HG03521 (cell line): ENCODE results near the gene HNF1B.
"Not testable (repeated sequence)": the region's sequence is repeated elsewhere in the genome, so short reads cannot be mapped to it uniquely, and the experiment has no call there.

Source experiments
- ATAC-seq: cut with Tn5 transposase; IDR thresholded peaks from one replicate; pipeline ENCODE4 v1.9.1; 2021; ENCODE audit warnings: mild to moderate bottlenecking, moderate library complexity; ENCODE audit not compliant: unreplicated experiment

HNF1B gene, protein sequence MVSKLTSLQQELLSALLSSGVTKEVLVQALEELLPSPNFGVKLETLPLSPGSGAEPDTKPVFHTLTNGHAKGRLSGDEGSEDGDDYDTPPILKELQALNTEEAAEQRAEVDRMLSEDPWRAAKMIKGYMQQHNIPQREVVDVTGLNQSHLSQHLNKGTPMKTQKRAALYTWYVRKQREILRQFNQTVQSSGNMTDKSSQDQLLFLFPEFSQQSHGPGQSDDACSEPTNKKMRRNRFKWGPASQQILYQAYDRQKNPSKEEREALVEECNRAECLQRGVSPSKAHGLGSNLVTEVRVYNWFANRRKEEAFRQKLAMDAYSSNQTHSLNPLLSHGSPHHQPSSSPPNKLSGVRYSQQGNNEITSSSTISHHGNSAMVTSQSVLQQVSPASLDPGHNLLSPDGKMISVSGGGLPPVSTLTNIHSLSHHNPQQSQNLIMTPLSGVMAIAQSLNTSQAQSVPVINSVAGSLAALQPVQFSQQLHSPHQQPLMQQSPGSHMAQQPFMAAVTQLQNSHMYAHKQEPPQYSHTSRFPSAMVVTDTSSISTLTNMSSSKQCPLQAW

DNA sequence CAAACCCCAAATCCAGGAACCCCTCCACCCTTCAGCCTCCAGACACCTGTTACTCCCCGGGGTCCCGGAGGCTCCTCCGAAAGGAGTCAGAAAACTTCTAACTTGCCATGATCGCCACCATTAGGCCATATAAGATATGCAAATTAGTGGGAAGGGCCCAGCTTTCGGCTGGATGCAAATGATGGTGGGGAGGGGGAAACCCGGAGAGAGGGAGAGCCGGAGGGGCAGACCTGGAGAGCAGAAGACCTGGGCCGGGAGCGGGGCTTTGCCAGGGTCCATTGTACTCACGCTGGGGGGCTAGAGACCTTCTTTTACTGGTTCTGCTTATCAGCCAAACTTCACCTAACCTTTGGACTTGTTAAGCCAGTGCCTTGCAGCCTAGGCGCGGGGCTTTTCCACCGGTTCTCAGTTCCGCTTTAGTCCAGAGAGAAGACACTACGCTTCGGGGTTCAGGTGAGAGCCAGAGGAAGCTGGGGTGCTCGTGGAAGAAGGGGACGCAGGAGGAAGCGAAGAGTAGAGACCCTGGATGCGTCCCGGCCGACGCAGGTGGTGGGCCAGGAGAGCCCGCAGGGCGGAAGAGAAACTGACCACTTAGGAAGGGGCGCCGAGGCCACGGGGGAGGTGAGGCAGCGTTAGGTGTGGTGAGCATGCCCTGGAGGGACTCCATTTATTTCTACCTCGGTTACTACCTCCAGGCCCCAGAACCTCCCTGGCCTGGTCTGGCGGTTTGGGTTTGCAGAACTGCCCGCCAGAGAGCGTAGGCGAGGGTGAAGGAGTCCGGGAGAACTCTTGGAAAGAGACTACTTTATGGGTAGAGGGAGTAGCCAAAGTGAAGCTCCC, at the start of gene HNF1B:
HNF1B (minus strand) TSS at position 99 of the 840 bp plus-strand sequence. CDS start 175 bp downstream, outside the sequence.
- peak; percentile 35 for ATAC-seq

DNA sequence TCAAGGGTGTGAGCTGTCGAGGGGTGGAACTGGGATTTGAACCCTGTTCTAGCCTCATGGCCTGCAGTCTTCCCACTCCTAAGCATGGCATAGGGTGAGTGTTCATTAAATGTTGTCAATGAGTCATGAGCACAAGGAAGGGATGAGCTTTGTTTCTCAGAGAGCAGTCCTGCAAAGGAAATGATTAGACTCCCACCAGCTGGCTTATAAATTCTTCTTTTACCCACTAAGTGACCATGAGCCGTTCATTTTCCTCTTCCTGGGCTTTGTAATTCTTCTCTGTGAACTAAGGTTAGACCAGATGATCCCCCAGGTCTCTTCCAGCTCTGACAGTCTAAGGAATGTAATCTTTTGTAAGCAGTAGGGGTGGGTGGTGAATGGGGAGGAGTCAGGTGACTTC, 47.9 kb upstream of the HNF1B start:
- no peak for ATAC-seq

DNA sequence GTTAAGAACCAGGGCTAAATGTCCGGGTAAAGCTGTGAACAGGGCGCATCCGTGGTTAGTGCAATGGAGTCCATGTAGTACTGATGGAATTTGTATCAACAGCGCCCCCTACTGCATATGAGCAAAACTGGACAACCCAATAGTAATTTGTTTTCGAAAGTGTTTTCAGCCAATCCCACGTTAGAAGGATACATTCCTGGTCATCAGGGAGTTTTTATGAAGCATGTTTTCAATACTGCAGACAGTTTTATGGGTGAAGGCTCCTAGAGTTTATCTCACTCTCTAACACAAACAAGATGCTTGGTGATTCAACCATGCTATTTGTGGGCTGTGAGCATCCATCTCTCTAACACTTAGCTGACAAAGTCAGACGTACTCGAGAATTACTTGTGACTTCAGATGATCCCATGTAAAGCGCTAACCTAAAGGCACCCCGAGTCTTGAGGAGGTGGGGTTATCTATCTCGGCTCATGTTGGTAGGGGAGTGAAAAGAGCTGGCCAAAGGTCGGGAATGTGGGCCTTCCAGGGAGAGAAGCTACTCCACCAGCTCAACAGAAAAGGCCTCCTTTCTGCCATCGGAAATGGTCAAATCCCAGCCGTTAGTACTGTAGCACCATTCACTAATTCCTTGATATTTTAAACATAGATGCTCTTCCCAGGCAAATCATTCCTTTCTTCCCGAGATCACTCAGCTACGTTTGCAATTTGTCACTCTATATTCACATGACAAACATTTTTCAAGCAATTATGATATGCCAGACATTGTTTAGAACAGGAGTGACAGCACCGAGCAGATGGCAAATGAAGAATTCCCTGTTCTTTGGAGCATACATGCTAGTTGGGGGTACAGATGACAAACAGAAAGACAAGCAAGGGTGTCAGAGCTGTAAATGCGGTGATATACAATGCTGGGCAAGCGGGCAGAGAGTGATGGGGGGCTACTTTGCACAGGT, 46.9 kb upstream of the HNF1B start:
- ATAC-seq: no peak

DNA sequence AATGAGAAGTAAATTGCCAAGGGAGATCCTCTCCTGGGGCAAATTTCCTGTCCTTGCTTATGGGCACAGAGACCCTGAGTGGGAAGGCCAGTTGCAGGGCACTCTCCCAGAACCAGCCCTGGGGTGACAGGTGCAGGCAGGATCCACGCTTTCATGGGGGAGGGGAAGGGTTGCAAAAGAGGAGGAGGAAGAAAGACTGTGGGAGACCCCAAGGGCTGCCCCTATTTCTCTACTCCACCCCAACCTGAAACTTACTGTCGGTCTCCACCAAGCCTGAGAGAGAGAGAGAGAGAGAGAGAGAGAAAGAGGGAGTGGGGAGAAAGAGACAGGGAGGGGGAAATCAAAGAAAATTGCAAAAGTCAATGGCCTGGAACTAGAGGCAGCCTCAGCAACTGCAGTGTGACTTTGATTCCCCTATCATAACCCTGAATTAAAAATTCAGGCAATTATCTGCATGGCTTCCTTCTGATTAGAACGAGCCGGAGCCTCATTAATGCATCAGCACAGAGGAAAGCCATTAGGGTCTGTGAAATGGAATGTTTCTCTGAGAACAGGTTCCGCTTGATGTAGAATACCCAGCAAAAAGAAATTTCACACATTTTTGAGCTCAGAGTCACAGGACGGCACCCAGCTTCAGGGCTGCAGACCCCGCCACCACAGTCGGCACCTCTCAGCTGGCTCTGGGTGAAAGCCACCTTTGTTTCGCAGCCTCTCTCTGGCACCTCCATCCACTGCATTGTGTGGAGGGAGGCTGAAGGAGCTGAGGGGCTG, 45.1 kb upstream of the HNF1B start:
- no peak for ATAC-seq

DNA sequence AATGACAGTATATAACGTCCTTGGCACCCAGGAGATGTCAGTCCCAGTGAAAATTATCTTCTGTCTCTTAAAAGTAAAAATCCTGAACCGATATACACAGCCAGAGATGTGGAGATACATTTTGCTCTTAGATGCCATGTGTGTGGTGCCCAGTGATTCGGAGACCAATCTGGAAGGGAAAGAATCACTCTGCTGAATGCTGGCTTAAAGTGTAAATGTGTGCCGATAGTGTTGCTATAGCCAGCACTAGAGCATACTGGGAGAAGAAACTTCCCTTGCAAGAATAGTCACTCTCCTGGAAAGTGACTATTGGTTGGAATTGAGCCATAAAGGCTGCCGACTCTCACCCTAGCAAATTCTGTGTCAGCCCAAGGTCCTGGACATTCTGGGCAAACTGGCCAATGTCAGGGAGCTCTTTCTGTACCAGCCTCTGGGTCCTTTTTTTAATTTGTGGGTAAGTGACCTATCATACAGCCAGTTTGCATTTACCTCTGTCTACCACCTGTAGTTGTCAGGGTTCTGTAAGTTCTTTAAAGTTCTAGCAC, 44.2 kb upstream of the HNF1B start:
- no peak for ATAC-seq

DNA sequence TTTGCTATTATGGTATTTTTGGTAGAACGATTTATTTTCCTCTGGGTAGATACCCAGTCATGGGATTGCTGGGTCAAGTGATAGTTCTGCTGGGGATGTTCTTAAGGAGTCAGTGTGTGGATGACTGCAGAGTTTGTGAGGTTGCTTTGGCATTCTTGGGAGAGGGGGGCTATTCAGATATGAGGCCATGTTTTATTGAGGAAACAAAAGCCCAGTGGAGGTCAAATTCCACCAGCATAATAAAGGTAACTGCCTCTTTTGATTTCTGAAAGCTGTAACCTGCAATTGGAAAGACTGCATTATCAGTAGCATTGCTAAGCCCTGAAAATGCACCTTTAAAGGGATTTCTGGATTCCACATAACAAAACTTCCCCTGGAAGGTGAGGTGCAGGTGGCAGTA, 43.7 kb upstream of the HNF1B start:
- ATAC-seq: no peak

DNA sequence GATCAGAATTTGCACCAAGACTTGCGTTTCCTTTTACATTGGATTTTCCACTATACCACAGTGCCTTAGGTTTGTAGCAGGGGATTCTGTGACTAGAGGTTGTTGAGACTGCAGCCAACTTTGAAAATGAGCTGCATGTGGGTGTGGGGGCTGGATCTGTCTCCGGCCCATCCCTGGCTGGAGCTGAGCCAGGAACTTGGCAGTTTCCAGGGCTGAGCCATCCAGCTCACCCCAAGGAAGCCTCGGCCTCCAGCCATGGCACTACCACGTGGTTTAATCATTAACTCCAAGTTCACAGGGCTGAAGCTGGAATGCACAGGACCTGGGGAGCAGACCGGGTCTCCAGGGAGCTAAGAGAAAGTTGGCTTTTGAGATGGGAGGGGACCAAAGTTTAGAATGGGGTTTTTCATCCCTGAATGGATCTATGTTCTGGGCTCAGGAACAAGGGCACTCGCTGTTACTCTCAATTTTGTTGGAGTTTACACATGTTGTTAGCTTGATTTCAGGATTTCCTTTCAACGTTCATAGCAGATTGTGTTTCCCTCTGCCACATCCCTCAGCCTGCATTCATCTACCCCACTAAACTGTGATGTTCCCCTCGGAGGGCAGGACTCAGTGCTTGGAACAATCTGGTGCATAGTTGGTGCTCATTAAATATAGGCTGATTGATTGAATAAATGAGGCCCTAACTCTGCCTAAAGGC, 42.3 kb upstream of the HNF1B start:
- ATAC-seq: no peak

DNA sequence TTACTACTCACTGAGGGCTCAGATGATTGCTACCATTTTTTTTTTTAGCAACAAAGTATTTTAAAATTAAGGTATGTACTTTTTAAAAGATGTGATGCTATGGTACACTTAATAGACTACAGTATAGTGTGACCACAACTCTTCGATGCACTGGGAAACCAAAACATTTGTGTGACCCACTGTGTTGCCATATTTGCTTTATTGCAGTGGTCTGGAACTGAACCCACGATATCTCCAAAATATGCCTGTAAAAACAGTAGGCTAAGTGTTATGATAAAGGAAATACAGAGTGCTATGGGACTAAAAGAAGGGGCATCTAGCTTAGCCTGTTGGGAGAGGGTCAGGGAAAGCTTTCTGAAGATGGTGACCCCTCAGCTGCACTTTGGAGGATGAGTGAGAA, 41.6 kb upstream of the HNF1B start:
- ATAC-seq: no peak

DNA sequence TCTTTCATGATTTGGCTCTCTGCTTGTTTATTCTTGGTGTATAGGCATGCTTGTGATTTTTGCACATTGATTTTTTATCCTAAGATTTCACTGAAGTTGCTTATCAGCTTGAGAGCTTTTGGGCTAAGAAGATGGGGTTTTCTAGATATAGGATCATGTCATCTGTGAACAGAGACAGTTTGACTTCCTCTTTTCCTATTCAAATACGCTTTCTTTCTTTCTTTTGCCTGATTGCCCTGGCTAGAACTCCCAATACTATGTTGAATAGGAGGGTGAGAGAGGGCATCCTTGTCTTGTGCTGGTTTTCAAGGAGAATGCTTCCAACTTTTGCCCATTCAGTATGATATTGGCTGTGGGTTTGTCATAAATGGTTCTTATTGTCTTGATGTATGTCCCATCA, 37.6 kb upstream of the HNF1B start:
- not testable (repeated sequence) for ATAC-seq

DNA sequence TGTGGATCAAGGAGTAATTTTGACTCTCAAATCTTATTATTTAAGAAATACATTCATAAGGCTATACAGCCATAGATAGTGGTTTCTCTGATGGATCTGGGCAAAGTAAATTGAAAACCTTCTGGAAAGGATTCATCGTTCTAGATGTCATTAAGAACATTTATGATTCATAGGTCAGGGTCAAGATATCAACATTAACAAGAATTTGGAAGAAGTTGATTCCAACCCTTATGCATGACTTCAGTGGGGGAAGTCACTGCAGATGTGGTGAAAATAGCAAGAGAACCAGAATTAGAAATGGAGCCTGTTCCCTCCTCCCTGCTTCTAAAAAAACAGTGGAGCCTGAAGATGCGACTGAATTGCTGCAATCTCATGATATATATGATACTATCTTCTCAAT, 36.6 kb upstream of the HNF1B start:
- ATAC-seq: no peak

DNA sequence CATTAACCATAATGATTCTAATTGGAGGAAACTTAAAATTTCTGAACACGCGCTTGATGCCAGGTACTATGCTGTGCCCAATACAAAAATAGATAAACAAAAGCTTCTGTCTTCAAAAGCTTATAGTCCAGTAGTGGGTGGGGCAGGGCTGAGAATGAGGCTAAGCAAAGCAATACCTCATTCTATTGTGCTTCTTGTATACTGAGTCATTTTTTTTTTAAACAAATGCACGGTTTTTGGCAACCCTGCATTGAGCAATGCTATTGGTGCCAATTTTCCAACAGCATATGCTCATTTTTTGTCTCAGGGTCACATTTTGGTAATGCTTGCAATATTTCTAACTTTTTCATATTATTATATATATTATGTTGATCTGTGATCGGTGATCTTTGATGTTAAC, 34.7 kb upstream of the HNF1B start:
- ATAC-seq: no peak

DNA sequence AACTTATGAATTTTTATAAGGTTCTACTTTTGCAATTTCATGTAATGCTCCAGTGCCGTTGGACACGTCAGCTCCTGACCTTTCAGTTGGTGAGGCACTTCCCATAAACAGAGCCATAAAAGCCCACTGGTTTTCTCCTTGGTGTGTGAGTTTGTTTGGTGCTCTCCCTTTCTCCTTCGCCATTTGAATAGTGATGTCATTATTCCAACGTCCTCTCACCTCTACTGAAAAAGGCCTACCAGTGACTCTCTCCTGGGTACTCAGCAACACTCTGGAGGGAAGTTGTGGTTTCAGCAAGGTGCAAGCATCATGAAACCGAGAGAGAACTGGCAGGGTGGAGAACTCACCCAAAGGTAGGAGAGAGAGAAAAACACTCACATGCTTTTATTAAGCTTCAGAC, 29.6 kb upstream of the HNF1B start:
- peak; percentile 53 for ATAC-seq

DNA sequence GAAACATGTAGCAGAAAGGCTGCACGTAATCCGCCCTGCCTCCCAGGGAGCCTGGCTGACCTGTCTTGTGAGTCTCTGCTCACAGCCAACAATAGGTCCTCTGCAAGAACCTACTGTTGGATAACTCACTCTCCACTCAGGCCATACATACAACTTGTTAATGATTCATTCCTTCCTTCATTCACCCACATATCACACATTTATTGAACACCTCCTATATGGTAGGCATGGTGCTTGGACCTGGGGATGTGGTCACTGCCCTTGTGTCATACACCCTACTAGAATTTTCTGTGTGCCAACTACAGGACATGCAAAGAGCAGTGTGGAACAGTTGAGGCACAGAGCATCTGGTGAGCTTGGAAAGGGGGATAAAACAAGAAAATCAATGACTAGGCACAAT, 28.1 kb upstream of the HNF1B start:
- ATAC-seq: no peak

DNA sequence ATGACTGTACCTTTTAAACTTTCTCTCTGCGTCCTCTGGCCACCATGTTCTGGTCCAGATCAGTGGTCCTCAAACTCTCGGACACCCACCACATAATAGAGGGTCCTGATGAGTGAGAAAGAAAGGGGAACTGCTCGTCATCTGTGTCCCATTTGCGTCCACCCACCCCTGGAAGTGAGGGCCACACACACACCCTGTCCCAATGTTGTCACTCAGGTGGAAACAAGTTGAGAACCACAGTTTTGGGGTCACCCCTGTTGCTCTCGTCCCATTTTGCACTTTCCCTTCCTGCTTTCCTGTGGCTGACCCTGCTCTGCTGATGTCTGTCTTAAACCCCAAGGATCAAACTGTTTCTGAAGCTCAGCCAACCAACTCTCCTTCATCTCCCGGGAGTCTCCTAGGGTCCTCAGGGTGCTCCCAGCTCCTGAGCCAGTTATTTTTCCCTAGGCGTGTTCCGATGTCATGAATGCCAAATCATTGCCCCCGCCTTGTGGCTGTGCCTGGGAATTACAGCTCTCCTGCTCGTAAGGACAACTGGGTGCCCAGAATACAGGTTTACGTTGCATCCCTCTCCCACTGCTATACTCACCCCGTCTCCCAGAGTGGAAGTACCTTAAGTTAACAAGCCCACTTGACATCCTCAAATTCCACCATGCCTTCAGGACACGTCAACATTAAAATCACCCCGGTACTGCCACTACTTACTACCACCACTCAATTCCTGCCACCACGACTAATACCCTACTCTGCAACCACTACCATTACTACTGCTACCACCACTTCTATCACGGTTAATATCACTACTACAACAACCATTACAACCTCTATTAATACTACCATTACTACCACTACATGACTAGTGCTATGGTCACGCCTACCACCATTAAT, 26.0 kb upstream of the HNF1B start:
- no peak for ATAC-seq

DNA sequence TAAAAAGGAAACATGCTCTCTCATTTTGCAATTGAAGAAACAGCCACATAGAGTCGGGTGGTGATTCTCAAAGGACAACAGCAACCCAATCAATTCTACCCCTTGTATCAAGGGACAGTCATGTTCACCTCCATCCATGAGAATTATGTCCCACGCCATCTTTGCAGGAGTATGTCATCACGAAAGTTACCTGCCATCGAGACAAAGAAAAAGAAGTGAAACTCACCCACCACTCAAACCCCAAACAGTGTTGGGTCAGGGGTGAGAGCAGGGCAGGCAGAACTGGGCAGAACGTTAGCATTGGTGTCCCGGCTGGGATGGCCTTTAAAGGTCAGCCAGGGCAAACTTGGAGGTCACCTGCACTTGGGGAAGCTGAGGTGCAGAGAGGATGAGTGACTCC, 24.2 kb upstream of the HNF1B start:
- no peak for ATAC-seq

DNA sequence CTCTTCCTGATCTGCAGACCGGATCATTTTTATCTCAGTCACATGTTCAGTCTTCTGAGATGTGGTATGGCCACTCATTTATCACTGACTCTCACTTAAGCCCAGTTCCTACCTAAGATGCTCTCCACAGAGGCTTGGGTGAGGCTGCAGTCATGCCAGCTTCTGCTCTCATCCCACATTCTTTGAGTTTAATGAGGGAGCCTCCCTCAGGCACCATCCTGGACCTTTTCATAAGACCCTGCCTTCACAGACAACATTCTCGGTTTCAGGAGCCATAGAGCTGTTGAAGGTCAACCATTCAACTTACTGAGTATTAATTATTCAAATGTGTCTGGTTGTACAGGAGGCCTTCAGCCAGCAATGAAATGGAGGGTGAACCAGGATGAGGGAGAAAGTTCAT, 23.6 kb upstream of the HNF1B start:
- no peak for ATAC-seq

DNA sequence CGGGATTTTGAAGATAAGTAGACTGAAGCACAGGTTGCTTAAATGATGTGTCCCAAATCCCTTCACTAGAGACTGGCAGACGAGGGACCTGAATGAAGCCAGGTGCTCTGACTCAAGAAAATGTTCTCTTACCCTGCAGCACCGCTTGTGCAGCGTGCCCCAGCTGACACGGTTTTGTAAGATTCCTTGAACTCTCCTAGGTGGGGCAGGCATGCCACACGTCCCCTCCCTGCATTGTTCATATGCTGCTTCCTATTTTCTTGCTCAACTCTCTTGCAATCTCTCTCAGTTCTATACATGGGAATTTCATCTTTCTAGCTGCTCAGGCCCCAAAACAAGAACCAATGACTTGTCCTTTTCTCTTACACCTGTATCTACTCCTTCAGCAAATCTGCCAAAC, 22.1 kb upstream of the HNF1B start:
- ATAC-seq: no peak

DNA sequence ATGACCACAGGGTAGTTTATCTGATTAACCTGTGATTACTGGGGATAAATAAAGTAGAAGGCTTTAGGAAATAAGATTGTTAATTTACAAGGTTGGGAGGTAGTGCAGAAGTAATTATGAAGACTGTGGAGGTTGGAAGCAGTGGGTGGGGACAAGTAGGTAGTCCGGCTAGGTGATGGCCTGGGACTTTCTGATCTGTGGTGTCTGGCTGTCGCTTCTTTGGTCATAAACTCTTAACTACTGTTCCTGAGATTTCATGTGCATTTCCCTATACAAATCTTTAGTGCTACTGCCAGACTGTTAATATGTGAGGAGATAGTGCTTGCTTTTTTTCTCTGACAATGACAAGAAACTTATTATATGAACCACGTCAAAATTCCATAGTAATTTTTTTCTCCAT, 19.5 kb upstream of the HNF1B start:
- no peak for ATAC-seq
